NCI-H2196 treated with DMSO at 0.1 percent for 48 hours (cell line): Measurements from ENCODE around the gene KCTD17.
"Not testable (repeated sequence)": the region's sequence is repeated elsewhere in the genome, so short reads cannot be mapped to it uniquely, and the experiment has no call there.

ENCODE experiments used
- DNase-seq: peaks from one replicate; lab custom pipeline; 2025; ENCODE audit not compliant: unreplicated experiment; lab: John Stamatoyannopoulos, UW

The KCTD17 gene

GRCh38 chr22:37059876-37060449 is 8.4 kb downstream of the KCTD17 start:
- no peak for DNase-seq

- DNase-seq, result no peak
Observed at GRCh38 chr22:37060801-37061610, 9.5 kb downstream of the KCTD17 start.

DNA sequence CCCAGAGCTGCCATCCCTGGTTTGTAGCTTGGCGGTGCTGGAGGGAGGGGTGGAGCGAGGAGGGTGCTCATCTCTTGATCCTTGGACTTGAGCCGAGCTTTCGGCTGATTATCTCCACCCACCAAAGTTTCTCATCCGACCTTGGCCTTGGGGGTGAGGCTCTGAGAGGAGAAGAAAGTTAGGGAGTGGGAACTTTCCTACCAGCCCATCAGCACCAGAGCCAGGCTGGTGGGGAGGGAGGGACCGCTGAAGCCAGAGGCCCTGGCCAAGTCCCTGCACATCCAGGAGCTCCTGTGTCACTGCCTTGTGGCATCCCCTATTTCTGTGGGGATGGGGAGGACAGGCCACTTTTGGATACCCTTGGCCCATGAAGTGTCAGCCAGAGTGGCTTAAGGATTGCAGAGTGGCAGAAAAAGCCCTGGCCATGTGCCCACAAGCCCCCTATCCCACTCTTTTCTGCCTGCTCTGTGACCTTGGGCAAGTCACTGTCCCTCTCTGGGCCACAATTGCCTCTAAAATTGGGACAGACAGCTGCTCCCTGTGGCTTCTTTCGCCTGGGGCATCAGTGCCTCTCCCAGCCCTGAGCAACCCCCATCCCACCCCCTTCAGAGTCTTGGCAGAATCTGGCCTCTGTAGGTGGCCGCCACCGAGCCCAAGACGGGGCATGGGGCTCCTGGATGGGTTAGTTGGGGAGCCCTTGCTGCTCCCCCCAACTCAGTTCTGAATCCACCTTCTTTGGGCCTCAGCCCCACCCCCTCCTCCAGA is 10.3 kb downstream of the KCTD17 start:
- DNase-seq, result no peak

DNA sequence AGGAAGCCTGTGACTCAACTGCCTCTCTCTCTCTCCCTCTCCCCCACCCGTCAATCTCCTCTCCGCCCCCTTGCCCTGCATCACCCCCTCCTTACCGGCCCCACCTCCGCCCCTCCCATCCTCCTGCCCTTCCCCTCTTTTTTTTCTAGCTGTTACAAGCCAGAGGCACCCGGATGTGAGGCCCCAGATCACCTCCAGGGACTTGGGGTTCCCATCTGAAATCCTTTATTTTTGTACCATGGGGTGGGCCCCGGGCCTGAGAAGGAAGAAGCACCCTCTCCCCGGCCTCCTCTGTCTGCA is 10.8 kb downstream of the KCTD17 start:
- no peak for DNase-seq

- no peak for DNase-seq
Observed at GRCh38 chr22:37062702-37063381, 11.3 kb downstream of the KCTD17 start.

DNA sequence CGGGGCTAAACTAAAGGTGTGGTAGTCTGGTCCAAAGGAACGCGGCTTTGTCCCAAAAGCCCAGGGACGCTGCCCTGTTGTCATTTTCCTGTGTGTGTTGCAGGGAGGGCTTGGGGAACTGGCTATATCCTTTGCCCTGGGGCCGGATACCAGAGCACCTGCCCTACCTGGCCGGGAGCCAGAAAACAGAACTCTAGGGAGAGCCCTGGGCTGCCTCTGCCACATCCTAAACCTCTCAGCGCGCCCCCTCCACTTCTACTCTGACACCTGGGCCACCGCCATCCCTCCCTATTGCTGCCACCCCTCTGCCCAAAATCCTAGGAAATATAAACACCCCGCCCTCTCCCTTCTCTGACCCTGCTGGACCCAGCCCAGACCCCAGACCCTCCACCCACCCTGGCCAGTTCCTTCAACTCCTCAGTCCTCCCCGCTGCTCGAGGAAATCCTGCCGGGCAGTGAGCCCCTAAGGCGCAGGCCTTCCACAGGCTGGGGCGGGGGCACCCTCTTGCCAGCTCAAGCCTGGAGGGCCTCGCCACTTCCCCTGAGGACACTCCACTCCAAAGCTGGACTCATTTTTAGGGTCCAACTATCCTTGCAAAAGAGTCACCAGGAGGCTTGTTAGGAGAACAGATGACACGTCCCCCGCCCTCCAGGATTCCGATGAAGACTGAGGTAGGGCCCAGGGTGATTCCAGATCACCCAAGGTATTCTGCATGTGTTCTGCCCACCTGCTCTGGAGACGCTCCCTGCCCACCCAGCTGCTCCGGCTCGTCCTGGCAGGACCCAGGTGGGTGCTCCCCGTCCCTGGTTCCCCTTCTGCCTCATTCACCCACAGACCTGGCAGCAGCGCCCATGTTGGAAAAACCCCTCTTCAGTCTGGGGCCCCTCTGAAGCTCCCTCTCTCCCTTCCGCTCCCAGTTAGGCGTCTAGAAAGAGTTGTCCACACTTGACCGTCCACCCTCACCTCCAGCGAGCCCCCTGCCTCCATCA is 12.2 kb downstream of the KCTD17 start:
- DNase-seq, result no peak

DNA sequence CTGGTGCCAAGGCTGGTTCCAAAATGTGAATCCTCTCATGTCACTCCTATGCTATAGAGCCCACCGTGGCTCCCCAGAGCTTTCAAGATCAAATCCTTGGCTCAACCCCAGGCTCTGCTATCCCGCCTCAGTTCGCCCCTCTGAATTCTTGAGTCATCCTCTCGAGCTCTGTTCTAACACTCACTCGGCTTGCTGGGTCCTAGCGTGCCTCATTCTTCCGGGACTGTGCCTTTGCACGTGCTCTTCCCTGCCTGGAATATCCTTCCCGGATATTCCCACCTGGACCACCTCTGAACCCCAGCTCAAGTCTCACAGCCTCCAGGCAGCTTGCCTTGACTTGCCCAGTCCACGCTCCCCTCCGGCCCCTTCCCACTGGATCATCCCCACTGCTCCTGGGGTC is 13.0 kb downstream of the KCTD17 start:
- no peak for DNase-seq

GRCh38 chr22:37065180-37065579 is 13.6 kb downstream of the KCTD17 start:
- no peak for DNase-seq

DNA sequence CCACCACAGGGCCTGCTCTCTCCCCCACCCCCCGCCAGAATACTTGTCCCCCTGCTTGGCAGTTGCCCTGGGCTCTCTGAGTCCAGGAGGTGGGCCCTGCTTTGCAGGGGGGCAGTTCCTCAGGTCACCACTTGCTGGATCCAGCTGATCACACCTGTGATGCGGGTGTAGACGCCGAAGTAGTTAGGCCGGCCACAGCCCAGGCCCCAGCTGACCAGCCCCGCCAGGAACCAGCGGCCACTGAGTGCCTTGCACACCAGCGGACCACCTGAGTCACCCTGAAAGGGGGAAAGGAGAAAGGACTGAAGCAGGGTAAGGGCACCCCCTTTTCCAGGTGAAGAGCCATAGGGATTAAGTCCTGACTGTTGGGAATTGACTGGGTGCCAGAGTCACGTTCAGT is 14.4 kb downstream of the KCTD17 start:
- no peak for DNase-seq

GRCh38 chr22:37067428-37067827 is 15.9 kb downstream of the KCTD17 start:
- no peak for DNase-seq

- no peak for DNase-seq
Observed at GRCh38 chr22:37068859-37069258, 17.3 kb downstream of the KCTD17 start.

GRCh38 chr22:37069319-37069718 is 17.8 kb downstream of the KCTD17 start:
- no peak for DNase-seq

- DNase-seq, result no peak
Observed at GRCh38 chr22:37069719-37070118, 18.2 kb downstream of the KCTD17 start.

GRCh38 chr22:37070334-37070733 is 18.8 kb downstream of the KCTD17 start:
- no peak for DNase-seq

DNA sequence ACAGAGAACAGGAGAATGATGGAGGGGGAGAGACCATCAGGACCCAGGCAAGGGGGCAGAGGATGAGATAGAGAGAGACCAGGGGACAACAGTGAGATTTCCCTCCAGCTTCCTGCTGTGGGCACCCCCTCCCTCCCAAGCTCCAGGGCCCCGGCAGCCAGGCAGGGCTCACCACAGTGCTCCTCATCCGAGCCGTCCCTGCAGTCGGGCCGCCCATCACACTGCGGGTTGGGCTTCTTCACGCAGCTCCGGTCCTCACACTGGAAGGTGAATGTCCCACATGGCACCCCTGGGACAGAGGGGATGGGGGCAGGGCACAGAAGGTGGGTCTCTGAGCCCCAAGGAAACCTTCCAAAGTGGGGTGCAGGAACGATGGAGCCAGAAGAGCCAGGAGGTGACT is 19.2 kb downstream of the KCTD17 start:
- no peak for DNase-seq

- not testable (repeated sequence) for DNase-seq
Observed at GRCh38 chr22:37071850-37072592, 20.5 kb downstream of the KCTD17 start.

GRCh38 chr22:37072673-37073072 is 21.1 kb downstream of the KCTD17 start:
- no peak for DNase-seq

DNA sequence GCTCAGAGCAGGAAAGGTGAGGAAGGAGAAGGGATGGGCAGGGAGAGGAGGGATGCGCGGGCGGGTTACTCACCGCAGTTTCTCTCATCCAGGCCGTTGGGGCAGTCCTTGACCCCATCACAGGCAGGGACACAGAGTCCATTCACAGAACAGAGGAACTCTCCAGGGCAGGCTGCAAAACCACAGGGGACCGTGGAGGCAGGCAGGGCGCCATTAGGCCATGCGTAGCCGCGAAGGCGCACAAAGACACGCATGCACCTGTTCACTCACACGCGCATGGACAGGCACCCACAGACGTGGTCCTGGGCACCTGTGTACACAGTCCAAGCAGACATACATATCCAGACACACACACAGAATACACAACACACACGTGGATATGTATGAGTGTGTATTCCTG is 23.0 kb downstream of the KCTD17 start:
- no peak for DNase-seq

DNA sequence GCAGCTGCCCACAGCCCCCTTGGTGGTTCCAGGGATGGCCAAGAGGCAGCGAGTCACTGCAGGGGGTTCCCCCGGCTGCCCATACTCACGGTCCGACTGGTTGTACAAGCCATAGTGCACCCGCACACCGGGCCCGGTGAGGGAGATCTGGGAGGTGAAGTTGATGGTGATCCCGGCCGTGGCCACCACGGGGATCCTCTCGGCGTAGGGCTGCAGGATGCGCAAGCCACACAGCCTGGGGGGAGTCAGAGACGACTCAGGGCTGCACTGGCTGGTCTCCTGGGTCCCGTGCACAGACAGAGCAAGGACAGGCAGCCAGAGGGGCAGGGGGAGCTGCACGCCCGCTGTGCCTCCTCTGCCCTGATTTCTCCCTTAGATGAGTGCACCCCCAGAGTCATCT is 23.5 kb downstream of the KCTD17 start:
- DNase-seq, result no peak
